Measurements from ENCODE around the gene CUTC.
A peak's percentile ranks its signal among the peaks of the same experiment; 100 is the strongest.

Gene CUTC

DNA sequence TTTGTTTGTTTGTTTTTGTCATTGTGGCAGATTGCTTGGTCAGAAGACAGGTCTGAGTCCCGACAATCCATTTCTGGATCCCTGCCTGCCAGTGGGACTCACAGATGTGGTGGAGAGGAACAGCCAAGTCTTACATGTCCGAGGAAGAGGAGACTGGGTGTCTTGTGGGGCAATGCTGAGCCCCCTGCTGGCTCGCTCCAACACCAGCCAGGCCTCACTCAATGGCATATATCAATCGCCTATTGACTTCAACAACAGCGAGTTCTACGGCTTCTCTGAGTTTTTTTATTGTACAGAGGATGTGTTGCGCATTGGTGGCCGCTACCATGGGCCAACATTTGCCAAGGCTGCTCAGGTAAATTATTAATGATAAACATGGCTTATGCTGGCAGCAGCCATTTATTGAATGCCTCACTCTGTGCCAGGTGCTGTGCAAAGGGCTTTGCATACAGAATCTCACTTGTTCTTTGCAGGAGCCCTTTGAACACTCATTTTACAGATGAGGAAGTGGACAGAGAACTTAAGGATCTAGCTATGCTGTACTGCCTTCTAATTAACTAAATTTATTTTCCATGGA, 33.4 kb upstream of the CUTC start:
- TF ChIP-seq, protein P1, sequence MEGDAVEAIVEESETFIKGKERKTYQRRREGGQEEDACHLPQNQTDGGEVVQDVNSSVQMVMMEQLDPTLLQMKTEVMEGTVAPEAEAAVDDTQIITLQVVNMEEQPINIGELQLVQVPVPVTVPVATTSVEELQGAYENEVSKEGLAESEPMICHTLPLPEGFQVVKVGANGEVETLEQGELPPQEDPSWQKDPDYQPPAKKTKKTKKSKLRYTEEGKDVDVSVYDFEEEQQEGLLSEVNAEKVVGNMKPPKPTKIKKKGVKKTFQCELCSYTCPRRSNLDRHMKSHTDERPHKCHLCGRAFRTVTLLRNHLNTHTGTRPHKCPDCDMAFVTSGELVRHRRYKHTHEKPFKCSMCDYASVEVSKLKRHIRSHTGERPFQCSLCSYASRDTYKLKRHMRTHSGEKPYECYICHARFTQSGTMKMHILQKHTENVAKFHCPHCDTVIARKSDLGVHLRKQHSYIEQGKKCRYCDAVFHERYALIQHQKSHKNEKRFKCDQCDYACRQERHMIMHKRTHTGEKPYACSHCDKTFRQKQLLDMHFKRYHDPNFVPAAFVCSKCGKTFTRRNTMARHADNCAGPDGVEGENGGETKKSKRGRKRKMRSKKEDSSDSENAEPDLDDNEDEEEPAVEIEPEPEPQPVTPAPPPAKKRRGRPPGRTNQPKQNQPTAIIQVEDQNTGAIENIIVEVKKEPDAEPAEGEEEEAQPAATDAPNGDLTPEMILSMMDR (IDR thresholded peaks at IDR 0.05; ENCODE audit: low read length, missing control alignments): peak; percentile 14

DNA sequence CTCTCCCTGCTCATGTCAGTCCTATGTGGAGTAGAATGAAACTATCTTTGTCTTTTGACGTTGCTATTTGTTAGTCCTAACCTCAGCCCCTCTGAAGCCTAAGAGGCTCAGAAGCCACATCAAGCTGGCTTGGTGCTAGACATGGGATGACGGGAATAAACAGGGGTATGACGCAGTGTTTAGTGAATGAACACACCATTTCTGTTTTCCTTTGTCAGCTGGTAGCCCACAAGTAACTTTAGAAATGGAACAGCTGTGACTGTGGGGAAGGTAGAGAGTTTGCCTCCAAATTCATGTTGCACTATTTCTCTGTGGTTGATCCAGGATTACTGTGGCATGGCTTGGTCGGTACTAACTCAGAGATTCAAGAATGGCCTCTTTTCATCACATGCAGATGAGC, 31.4 kb upstream of the CUTC start:
- TF ChIP-seq, protein P1 (IDR thresholded peaks at IDR 0.05; ENCODE audit: low read length, missing control alignments): no peak
- no peak for DNase-seq (ENCODE audit: low read depth)
- no peak overlapping the region for H3K4me3 ChIP-seq (replicated peaks; ENCODE audit: low read depth, low read length)

More for the DNA sequence above, 33.4 kb upstream of the CUTC start:
- peak; percentile 8 for DNase-seq (ENCODE audit: low read depth)
- no peak overlapping the region for H3K4me3 ChIP-seq (replicated peaks; ENCODE audit: low read depth, low read length)

DNA sequence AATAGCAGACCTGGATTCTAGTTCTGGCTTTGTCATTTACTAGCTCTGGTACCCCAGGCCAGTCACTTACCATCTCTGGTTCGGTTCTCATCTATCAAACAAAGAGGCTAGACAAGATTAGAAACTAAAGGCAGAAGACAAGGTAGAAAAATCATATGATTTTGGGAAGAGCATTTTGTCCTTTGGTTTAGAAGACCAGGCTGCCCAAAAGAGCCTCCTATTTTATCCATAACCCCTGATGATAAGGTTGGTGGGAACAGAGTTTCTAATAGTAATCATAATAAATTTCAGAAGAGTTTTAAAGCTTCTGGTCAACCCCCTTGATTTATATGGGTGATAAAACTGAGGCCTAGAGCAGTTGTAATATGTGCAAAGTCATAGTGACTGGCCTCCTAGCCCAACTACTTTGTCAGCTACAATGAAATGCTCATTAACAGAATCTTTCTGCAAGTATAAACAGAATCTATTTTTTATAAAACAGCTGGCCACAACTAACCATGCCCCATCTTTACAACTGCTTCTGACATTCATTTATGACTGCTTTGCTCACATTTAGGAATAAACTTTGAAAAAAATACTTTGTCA, 23.5 kb upstream of the CUTC start:
- DNase-seq (ENCODE audit: low read depth): no peak
- H3K4me3 ChIP-seq (replicated peaks; ENCODE audit: low read depth, low read length): no peak overlapping the region
- TF ChIP-seq, protein P1 (IDR thresholded peaks at IDR 0.05; ENCODE audit: low read length, missing control alignments): no peak

DNA sequence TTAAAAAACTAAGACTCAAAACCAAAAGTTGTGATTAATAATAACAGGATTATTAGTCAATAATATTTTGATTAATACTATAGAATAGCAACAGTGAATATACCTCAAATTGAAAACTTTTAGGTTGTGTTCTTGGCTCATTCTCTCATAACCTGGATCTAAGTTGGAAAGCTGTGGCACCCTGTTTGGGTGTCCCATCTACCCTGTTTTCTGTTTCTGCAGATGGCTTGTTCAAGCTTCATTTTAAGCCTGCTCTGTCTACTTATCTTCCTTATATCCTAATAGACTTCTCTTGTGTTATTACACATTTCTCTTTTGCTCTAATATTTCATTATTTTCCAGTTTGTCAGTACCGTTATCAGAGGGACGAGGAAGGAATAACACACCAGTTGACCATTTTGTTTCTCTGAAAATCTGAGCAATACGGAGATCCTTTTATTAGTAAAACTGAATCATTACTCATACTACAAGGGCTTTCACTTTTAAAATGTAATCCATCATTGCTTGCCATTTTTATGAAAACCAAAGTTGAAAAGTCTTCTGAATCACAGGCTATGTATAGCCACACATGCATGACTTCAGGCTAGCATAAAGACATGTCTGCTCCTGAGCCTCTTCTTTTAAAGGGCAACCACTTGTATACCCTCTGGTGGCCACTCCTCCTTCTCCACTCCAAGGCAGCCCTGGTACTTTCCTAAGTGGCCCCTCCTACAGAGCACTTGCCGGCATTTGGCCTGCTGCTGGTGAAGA, 22.4 kb upstream of the CUTC start:
- H3K4me3 ChIP-seq (replicated peaks; ENCODE audit: low read depth, low read length): no peak overlapping the region
- TF ChIP-seq, protein P1 (IDR thresholded peaks at IDR 0.05; ENCODE audit: low read length, missing control alignments): no peak
- DNase-seq (ENCODE audit: low read depth): no peak

DNA sequence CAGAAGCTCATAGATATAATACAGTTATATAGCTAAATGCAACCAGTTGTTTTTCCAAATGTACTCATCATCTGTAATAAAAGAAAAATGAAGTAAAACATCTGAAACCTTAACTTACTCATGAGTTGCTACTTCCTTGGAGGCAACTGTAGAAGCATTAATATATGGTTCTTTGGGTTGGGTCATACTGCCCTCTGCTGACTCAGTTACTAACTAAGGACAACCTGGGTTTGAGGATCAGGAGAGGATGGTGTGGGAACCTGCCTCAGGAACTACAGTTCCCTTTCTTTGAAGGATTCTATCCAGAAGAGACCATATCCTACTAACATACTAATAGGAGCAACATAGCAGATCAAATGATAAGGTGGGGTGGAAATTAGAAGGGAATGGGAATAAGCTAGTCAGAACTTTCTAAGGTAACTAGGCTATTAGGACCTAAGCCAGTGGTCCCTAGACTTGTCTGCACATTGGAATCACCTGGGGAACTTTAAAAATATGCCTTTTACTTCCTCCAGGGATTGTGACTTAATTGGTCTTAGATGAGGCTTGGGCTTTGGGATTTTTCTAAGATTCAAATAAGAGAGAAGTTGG, 20.8 kb upstream of the CUTC start:
- TF ChIP-seq, protein P1 (IDR thresholded peaks at IDR 0.05; ENCODE audit: low read length, missing control alignments): peak; percentile 71
- no peak overlapping the region for H3K4me3 ChIP-seq (replicated peaks; ENCODE audit: low read depth, low read length)
- DNase-seq (ENCODE audit: low read depth): peak; percentile 81

DNA sequence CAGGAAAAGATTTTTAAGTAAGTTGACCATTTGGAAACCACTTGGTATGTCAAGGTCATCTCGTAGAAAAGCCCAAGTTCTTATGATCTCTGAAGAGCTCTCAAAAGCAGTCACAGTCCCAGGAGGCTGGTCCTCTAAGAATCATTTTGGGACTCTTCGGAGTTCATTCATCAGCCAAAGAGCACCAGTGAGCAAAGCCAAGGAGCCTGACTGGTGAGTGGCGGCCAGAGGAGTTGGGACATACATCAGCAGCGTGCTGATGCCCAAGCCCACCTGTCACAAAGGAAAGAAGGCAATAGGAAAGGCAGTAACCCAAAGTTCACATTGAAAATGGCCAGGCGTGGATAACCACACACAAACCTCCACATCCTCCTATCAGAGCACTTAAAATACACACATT, 17.6 kb upstream of the CUTC start:
- TF ChIP-seq, protein P1 (IDR thresholded peaks at IDR 0.05; ENCODE audit: low read length, missing control alignments): no peak
- DNase-seq (ENCODE audit: low read depth): no peak
- H3K4me3 ChIP-seq (replicated peaks; ENCODE audit: low read depth, low read length): no peak overlapping the region

All from fibroblast of pulmonary artery (primary cell).